H1 (cell line): ENCODE data around the gene SLC41A1. TPM values are rescaled to one million over a fixed set of nuclear protein-coding genes. Genes with fewer than 3 reads are reported as not detected.

ENCODE experiments used
- CTCF ChIA-PET: fragments of 300-600 bp; sonication (Branson Sonifier 250); formaldehyde crosslinking; loops from one replicate; lab custom pipeline; 2021; ENCODE audit not compliant: partially characterized antibody; lab: Charles Lee
- POLR2A ChIA-PET: fragments of 300-600 bp; sonication (Branson Sonifier 250); formaldehyde crosslinking; loops from one replicate; lab custom pipeline; 2021; ENCODE audit warnings: inconsistent platforms; ENCODE audit not compliant: partially characterized antibody; lab: Charles Lee
- DNase-seq, 2 experiments: peaks; one replicate each; pipeline versions ENCODE4 v3.0.0 to v3.0.0-alpha.2; 2010 to 2022; ENCODE audit warnings: low spot score in 2 of 2, low read depth in 1 of 2, mixed read lengths in 1 of 2
- FAIRE-seq: peaks from 2 replicates; lab custom pipeline; 2011; peaks lifted over from hg19 to GRCh38; lab: Jason Lieb, UNC
- H2AFZ ChIP-seq: 2 replicates; pipeline ENCODE4 v1.8.1; 2012; ENCODE audit warnings: low read length, inconsistent platforms
- H2AK5ac ChIP-seq: 2 replicates; pipeline ENCODE4 v1.6.1; 2013; ENCODE audit warnings: low read depth, low read length
- H2BK120ac ChIP-seq: replicated peaks from 2 replicates; pipeline ENCODE3; 2013; ENCODE audit warnings: low read depth, low read length, inconsistent platforms
- H2BK12ac ChIP-seq: 2 replicates; pipeline ENCODE4 v1.6.1; 2013; ENCODE audit warnings: low read depth, low read length
- H2BK15ac ChIP-seq: 2 replicates; pipeline ENCODE4 v1.6.1; 2013; ENCODE audit warnings: low read length
- H2BK20ac ChIP-seq: 2 replicates; pipeline ENCODE4 v1.6.1; 2013; ENCODE audit warnings: low read length
- H2BK5ac ChIP-seq: 2 replicates; pipeline ENCODE4 v1.6.1; 2013; ENCODE audit warnings: low read depth, low read length
- H3K14ac ChIP-seq: 2 replicates; pipeline ENCODE4 v1.6.1; 2013; ENCODE audit warnings: inconsistent platforms; ENCODE audit not compliant: insufficient read length
- H3K18ac ChIP-seq: 2 replicates; pipeline ENCODE4 v1.6.1; 2013; ENCODE audit warnings: low read length; ENCODE audit errors: extremely low read depth
- H3K23ac ChIP-seq: 2 replicates; pipeline ENCODE4 v1.6.1; 2013; ENCODE audit warnings: inconsistent platforms; ENCODE audit not compliant: insufficient read length
- H3K23me2 ChIP-seq: 2 replicates; pipeline ENCODE4 v1.6.1; 2013; ENCODE audit warnings: low read depth, low read length
- H3K27ac ChIP-seq: 2 replicates; pipeline ENCODE4 v1.6.1; 2011; ENCODE audit warnings: low read depth, low read length, inconsistent platforms
- H3K27me3 ChIP-seq, 4 experiments: replicated peaks in 1 of 4; 1 replicate in 1 of 4; 2 replicates in 3 of 4; pipeline versions ENCODE4 v1.6.1 to v1.8.1; 2011 to 2013; ENCODE audit warnings: low read length in 3 of 4, mild to moderate bottlenecking in 3 of 4, inconsistent platforms in 2 of 4, mixed read lengths in 2 of 4, moderate library complexity in 1 of 4; ENCODE audit not compliant: control insufficient read depth in 3 of 4, insufficient read depth in 3 of 4; ENCODE audit errors: extremely low read depth in 1 of 4
- H3K36me3 ChIP-seq, 4 experiments: 2 replicates each; pipeline versions ENCODE4 v1.6.1 to v1.8.1; 2011 to 2013; ENCODE audit warnings: mild to moderate bottlenecking in 4 of 4, low read length in 3 of 4, moderate library complexity in 2 of 4, control low read depth in 1 of 4, inconsistent platforms in 1 of 4; ENCODE audit not compliant: insufficient read depth in 4 of 4, control insufficient read depth in 2 of 4
- H3K4ac ChIP-seq: replicated peaks from 2 replicates; pipeline ENCODE3; 2013; ENCODE audit warnings: low read length, low read depth, mixed read lengths, inconsistent platforms; ENCODE audit not compliant: insufficient read length
- H3K4me1 ChIP-seq, 4 experiments: replicated peaks in 1 of 4; 1 replicate in 1 of 4; 2 replicates in 3 of 4; pipeline versions ENCODE4 v1.6.1 to v1.8.1; 2011 to 2013; ENCODE audit warnings: low read length in 3 of 4, inconsistent platforms in 2 of 4, mixed read lengths in 1 of 4; ENCODE audit not compliant: insufficient read depth in 4 of 4, control insufficient read depth in 3 of 4
- H3K4me2 ChIP-seq, 2 experiments: 2 replicates each; pipeline versions ENCODE4 v1.6.1 to v1.8.1; 2011 to 2013; ENCODE audit warnings: low read depth in 2 of 2, low read length in 2 of 2, control low read depth in 1 of 2, inconsistent platforms in 1 of 2, mild to moderate bottlenecking in 1 of 2; ENCODE audit not compliant: insufficient read depth in 1 of 2
- H3K4me3 ChIP-seq, 4 experiments: fragments of 200-600, 300-600 bp in 1 of 4; sonication (generic), shearing (Covaris generic), sonication (Bioruptor Twin) in 1 of 4; 2 replicates each; pipeline versions ENCODE4 v1.5.1 to v1.8.1; 2011 to 2016; ENCODE audit warnings: low read length in 4 of 4, low read depth in 3 of 4, control low read depth in 2 of 4, inconsistent platforms in 2 of 4, mild to moderate bottlenecking in 2 of 4, mixed read lengths in 1 of 4, moderate library complexity in 1 of 4; ENCODE audit not compliant: insufficient read depth in 2 of 4; ENCODE audit errors: extremely low read depth in 1 of 4
- H3K56ac ChIP-seq: replicated peaks from 2 replicates; pipeline ENCODE3; 2013; ENCODE audit warnings: low read depth, mild to moderate bottlenecking, mixed read lengths, low read length, inconsistent platforms; ENCODE audit not compliant: insufficient read length
- H3K79me1 ChIP-seq: 2 replicates; pipeline ENCODE4 v1.6.1; 2013; ENCODE audit warnings: low read depth, low read length, control low read depth
- H3K79me2 ChIP-seq, 2 experiments: 2 replicates each; pipeline versions ENCODE4 v1.6.1 to v1.8.1; 2012 to 2013; ENCODE audit warnings: low read length in 2 of 2, mild to moderate bottlenecking in 2 of 2, inconsistent platforms in 1 of 2; ENCODE audit not compliant: insufficient read depth in 2 of 2, control insufficient read depth in 1 of 2
- H3K9ac ChIP-seq, 4 experiments: replicated peaks in 1 of 4; 1 replicate in 1 of 4; 2 replicates in 3 of 4; pipeline versions ENCODE4 v1.6.1 to v1.8.1; 2011 to 2013; ENCODE audit warnings: low read depth in 3 of 4, low read length in 3 of 4, control low read depth in 2 of 4, mild to moderate bottlenecking in 2 of 4, moderate library complexity in 2 of 4, inconsistent platforms in 1 of 4; ENCODE audit errors: extremely low read depth in 1 of 4
- H3K9me3 ChIP-seq, 2 experiments: 2 replicates each; pipeline versions ENCODE4 v1.6.1 to v1.8.1; 2012 to 2013; ENCODE audit warnings: mild to moderate bottlenecking in 2 of 2, moderate library complexity in 2 of 2, control low read depth in 1 of 2, inconsistent platforms in 1 of 2, low read depth in 1 of 2, low read length in 1 of 2, mixed read lengths in 1 of 2; ENCODE audit not compliant: insufficient read depth in 2 of 2
- H4K20me1 ChIP-seq, 2 experiments: replicated peaks in 1 of 2; 2 replicates each; pipeline versions ENCODE3 to v1.8.1; 2011 to 2013; ENCODE audit warnings: inconsistent platforms in 2 of 2, low read length in 2 of 2, mild to moderate bottlenecking in 1 of 2; ENCODE audit not compliant: insufficient read depth in 2 of 2, control insufficient read depth in 1 of 2
- H4K5ac ChIP-seq: 2 replicates; pipeline ENCODE4 v1.6.1; 2013; ENCODE audit warnings: low read length, low read depth, mixed read lengths, inconsistent platforms; ENCODE audit not compliant: insufficient read length
- H4K8ac ChIP-seq: 2 replicates; pipeline ENCODE4 v1.8.0; 2013; ENCODE audit warnings: mild to moderate bottlenecking, moderate library complexity, low read length, inconsistent platforms; ENCODE audit not compliant: insufficient read depth; ENCODE audit errors: extremely low read depth
- H4K91ac ChIP-seq: replicated peaks from 2 replicates; pipeline ENCODE3; 2013; ENCODE audit warnings: low read length, mixed read lengths, inconsistent platforms; ENCODE audit not compliant: insufficient read length
- ASH2L ChIP-seq: fragments of 200-600, 300-600 bp; sonication (generic); IDR thresholded peaks from one replicate; pipeline ENCODE4 v1.7.1; 2017; ENCODE audit warnings: low read length
- CHD1 ChIP-seq: IDR thresholded peaks from 2 replicates; pipeline ENCODE4 v1.6.1; 2012; ENCODE audit warnings: low read depth, low read length, improper control_type of control experiment
- GABPA ChIP-seq: IDR thresholded peaks from 2 replicates; pipeline ENCODE4 v1.6.1; 2011; ENCODE audit warnings: mild to moderate bottlenecking, low read length, moderate library complexity, borderline replicate concordance; ENCODE audit not compliant: insufficient read depth
- HDAC2 ChIP-seq, 2 experiments: fragments of 300-600 bp in 1 of 2; sonication (generic) in 1 of 2; IDR thresholded peaks; 2 replicates each; pipeline ENCODE4 v1.6.1; 2011 to 2012; ENCODE audit warnings: low read depth in 2 of 2, low read length in 2 of 2, mild to moderate bottlenecking in 2 of 2, moderate library complexity in 2 of 2, borderline replicate concordance in 1 of 2, inconsistent platforms in 1 of 2
- HDAC6 ChIP-seq: IDR thresholded peaks from one replicate; pipeline ENCODE4 v1.7.1; 2012; ENCODE audit warnings: low read depth, mild to moderate bottlenecking, inconsistent platforms, low read length, moderate library complexity
- JUN ChIP-seq: IDR thresholded peaks from 2 replicates; pipeline ENCODE4 v1.6.1; 2011; ENCODE audit warnings: low read depth, mild to moderate bottlenecking, improper control_type of control experiment, low read length
- KDM1A ChIP-seq: fragments of 200-600, 300-600 bp; sonication (generic); IDR thresholded peaks from 2 replicates; pipeline ENCODE4 v1.7.1; 2016; ENCODE audit warnings: mild to moderate bottlenecking, low read length, borderline replicate concordance
- MAFK ChIP-seq: IDR thresholded peaks from 2 replicates; pipeline ENCODE4 v1.6.1; 2012; ENCODE audit warnings: low read depth, mild to moderate bottlenecking, improper control_type of control experiment, low read length
- PHF8 ChIP-seq: fragments of 200-600 bp; sonication (generic); conservative IDR thresholded peaks from 2 replicates; pipeline ENCODE4 v1.7.1; 2012; ENCODE audit warnings: low read depth, mild to moderate bottlenecking, inconsistent platforms, low read length, moderate library complexity
- POU5F1 ChIP-seq: IDR thresholded peaks from 2 replicates; pipeline ENCODE4 v1.6.1; 2011; ENCODE audit warnings: low read depth, mild to moderate bottlenecking, low read length, moderate library complexity
- SP1 ChIP-seq: IDR thresholded peaks from 2 replicates; pipeline ENCODE4 v1.6.1; 2011; ENCODE audit warnings: low read depth, low read length
- SRF ChIP-seq: IDR thresholded peaks from 2 replicates; pipeline ENCODE4 v1.6.1; 2011; ENCODE audit warnings: mild to moderate bottlenecking, low read depth, low read length, moderate library complexity
- TAF7 ChIP-seq: optimal IDR thresholded peaks from 2 replicates; pipeline ENCODE3; 2011; ENCODE audit warnings: low read depth, mild to moderate bottlenecking, inconsistent platforms, low read length, moderate library complexity, borderline replicate concordance
- WGBS, 2 experiments: shearing (Covaris generic) in 1 of 2; methylation state at CpG; one replicate each; pipeline versions ENCODE4 v1.1.6 to v1.1.7; 2013 to 2015; ENCODE audit warnings: low lambda C conversion rate in 2 of 2, mixed read lengths in 2 of 2, inconsistent platforms in 1 of 2, low coverage in 1 of 2, missing lambda C conversion rate in 1 of 2; ENCODE audit not compliant: insufficient replicate concordance in 2 of 2, insufficient coverage in 1 of 2, insufficient read length in 1 of 2; ENCODE audit errors: extremely low coverage in 1 of 2, missing lambda C conversion rate in 1 of 2; 5-methylcytosine and 5-hydroxymethylcytosine counted together
- polyA plus RNA-seq, 7 experiments: library from polyadenylated mRNA; depleted of rRNA in 3 of 7; stranded (reverse) in 5 of 7; unstranded in 2 of 7; fragments of >200 nt in 5 of 7; fragments of 200-250 nt in 2 of 7; gene quantifications; 1 replicate in 5 of 7; 2 replicates in 1 of 7; 4 replicates in 1 of 7; pipeline versions ENCODE4 v1.2.1 to v1.2.3, GENCODE V29; 2011 to 2013; ENCODE audit warnings: missing spikeins in 2 of 7, mixed read lengths in 2 of 7
- total RNA-seq: library from RNA; stranded (reverse); fragmentation: NEBNext Ultra II Directional; extraction: Animal tissue kit (Norgen Biotek cat#: 25700); gene quantifications from 2 replicates; pipeline ENCODE4 v1.2.1, GENCODE V29; 2021

SLC41A1 gene
- total and polyA plus RNA-seq, 2 of the 8 experiments (the other 6 are each of a cell fraction or from before 2014, with no cell fraction given): 41.2 to 42.3 TPM

GRCh38 chr1:205794011-205794730 lies 18.8 kb downstream of the SLC41A1 start:
- CTCF ChIA-PET: interaction anchor here (0.7 to 11.7 kb wide), 13 partner anchors 10 to 187 kb away, joined by 3 to 206 read pairs (median 6); no protein-coding TSS in a partner anchor
- 78% methylated on average over 5 of the region's 5 CpGs; no CpG with 5 or more reads in 1 of the 2 experiments for WGBS, 2 experiments
- TF ChIP-seq MAFK (no peak), KDM1A (no peak), CHD1 (no peak), GABPA (no peak), TAF7 (no peak), SRF (no peak), HDAC2 (IDR thresholded peaks at IDR 0.05; ENCODE audit: borderline replicate concordance in 1 of 2, low read depth in 2 of 2, low read length in 2 of 2) (no peak), JUN (no peak), POU5F1 (no peak), ASH2L (no peak), PHF8 (no peak), HDAC6 (no peak), SP1 (no peak)

More at GRCh38 chr1:205794011-205794730, 18.8 kb downstream of the SLC41A1 start:
- Histone ChIP-seq H3K79me2 (no peaks in the 10 kb centered on the region), H3K18ac (no peak overlapping the region), H3K23ac (no peak overlapping the region), H2BK20ac (no peak overlapping the region), H3K27me3 (no peaks in the 10 kb centered on the region), H3K9me3 (no peaks in the 10 kb centered on the region), H3K14ac (no peak overlapping the region), H4K5ac (no peak overlapping the region), H2BK12ac (no peak overlapping the region), H2BK5ac (no peak overlapping the region), H3K27ac (no peak overlapping the region), H3K9ac (no peak overlapping the region), H2AFZ (no peak overlapping the region), H3K4me2 (no peak overlapping the region), H3K36me3 (peaks cover 12 to 52% (median 36%) of the 10 kb centered on the region in 4 experiments), H4K91ac (no peak overlapping the region), H4K20me1 (no peaks in the 10 kb centered on the region), H2BK15ac (no peak overlapping the region), H3K4me1 (no peaks in the 10 kb centered on the region), H2BK120ac (no peak overlapping the region), H3K79me1 (no peaks in the 10 kb centered on the region), H3K4ac (no peak overlapping the region), H4K8ac (no peak overlapping the region), H3K56ac (no peak overlapping the region), H2AK5ac (no peak overlapping the region), H3K23me2 (no peaks in the 10 kb centered on the region; the same call in 1 of the 2 replicates), H3K4me3 (no peak overlapping the region)
- DNase-seq (no peak), FAIRE-seq (no peak)
- POLR2A ChIA-PET: no interaction called here
